Measurements from ENCODE around the gene PTK6.

Gene PTK6

GRCh38 chr20:63509088-63509564 lies 28.1 kb downstream of the PTK6 start:
- no peak overlapping the region for H3K27ac ChIP-seq
- no peak for TF ChIP-seq CTCF (conservative IDR thresholded peaks at IDR 0.05)

- no peak overlapping the region for H3K27ac ChIP-seq
- no peak for TF ChIP-seq CTCF (conservative IDR thresholded peaks at IDR 0.05)
Measured at GRCh38 chr20:63508072-63508768, 29.0 kb downstream of the PTK6 start.

GRCh38 chr20:63507083-63507743 lies 30.0 kb downstream of the PTK6 start:
- no peak for TF ChIP-seq CTCF (conservative IDR thresholded peaks at IDR 0.05)
- no peak overlapping the region for H3K27ac ChIP-seq

GRCh38 chr20:63505723-63506122 lies 31.5 kb downstream of the PTK6 start:
- no peak overlapping the region for H3K27ac ChIP-seq
- no peak for TF ChIP-seq CTCF (conservative IDR thresholded peaks at IDR 0.05)

GRCh38 chr20:63505281-63505680 lies 31.9 kb downstream of the PTK6 start:
- no peak for TF ChIP-seq CTCF (conservative IDR thresholded peaks at IDR 0.05)
- no peak overlapping the region for H3K27ac ChIP-seq

GRCh38 chr20:63504642-63505041 lies 32.5 kb downstream of the PTK6 start:
- no peak for TF ChIP-seq CTCF (conservative IDR thresholded peaks at IDR 0.05)
- H3K27ac ChIP-seq: no peak overlapping the region

- no peak overlapping the region for H3K27ac ChIP-seq
- TF ChIP-seq CTCF (conservative IDR thresholded peaks at IDR 0.05): no peak
Measured at GRCh38 chr20:63503524-63503923, 33.7 kb downstream of the PTK6 start.
